Measurements from ENCODE around the gene GABRG2. TPM values are rescaled to one million over a fixed set of nuclear protein-coding genes. Genes with fewer than 3 reads are reported as not detected.

GABRG2 gene
- total RNA-seq, 5 donors from 2014 or later (not counting 1 experiment from before 2014, with no cell fraction given) = 2.2 TPM; not detected in 4

DNA sequence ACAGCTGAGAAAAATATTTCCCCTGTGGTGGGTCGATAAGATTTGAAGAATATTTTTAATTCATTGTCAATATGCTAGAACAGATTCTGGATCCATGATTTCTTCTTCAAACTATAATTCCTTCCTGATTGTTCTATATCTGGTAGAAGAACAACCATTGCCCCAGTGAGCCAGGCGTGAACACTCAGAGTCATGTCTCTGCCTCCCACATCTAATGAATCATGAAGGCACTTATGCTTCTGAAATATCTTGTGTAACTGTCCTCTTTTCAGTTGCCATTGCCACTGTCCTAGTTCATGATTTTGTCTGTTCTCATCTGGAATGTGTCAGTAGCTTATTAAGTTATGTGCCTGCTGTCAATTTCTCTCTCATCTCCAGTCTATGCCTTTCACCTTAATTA is 40.0 kb downstream of the GABRG2 start:
- H3K27ac Mint-ChIP-seq = no peak overlapping the region
- ATAC-seq (replicated peaks in 1 of 4) = no peak

DNA sequence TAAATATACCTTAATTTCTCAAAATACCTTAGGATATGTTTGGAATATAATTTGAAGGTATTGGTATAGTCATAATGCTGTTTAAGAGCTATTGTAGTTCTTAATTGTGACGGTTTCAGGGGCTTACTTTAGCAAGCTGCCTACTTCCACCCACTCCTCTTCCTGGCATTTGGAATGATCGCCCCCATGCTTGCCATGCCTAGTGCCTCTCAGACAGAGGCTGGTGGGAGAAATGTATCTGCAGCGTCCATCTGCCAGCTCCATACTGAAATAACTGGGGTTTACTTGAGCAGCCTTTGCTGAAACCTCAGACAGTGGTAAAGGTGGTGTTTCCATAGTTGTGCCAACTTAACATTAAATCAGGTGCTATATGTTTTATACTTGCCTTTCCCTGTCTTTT is 52.2 kb downstream of the GABRG2 start:
- Mint-ChIP-seq H3K36me3 (no peaks in the 10 kb centered on the region), H3K27me3 (no peaks in the 10 kb centered on the region), H3K4me3 (no peak overlapping the region), H3K9me3 (peaks cover 7 to 18% (median 12%) of the 10 kb centered on the region in 3 donors), H3K4me1 (no peaks in the 10 kb centered on the region), H3K27ac (no peak overlapping the region)
- Histone ChIP-seq H3K4me3 (ENCODE audit: control insufficient read depth in 1 of 2, extremely low read depth in 1 of 2, low read length in 1 of 2) (no peak overlapping the region), H3K9me3 (no peaks in the 10 kb centered on the region), H3K36me3 (ENCODE audit: control insufficient read depth in 2 of 2, extremely low read depth in 1 of 2, insufficient read depth in 1 of 2, low read length in 1 of 2) (no peaks in the 10 kb centered on the region), H3K4me1 (ENCODE audit: control insufficient read depth in 1 of 2, extremely low read depth in 1 of 2, insufficient read depth in 2 of 2, low read length in 2 of 2) (no peaks in the 10 kb centered on the region), H3K27me3 (replicated peaks in 1 of 2; ENCODE audit: control insufficient read depth in 2 of 2, extremely low read depth in 1 of 2, insufficient read depth in 2 of 2, low read length in 1 of 2) (no peaks in the 10 kb centered on the region), H3K27ac (ENCODE audit: low read length) (no peak overlapping the region)
- DNase-seq (no peak), ATAC-seq (replicated peaks in 1 of 4) (no peak)
- no CpG with 5 or more reads among the region's 3 CpGs for WGBS (ENCODE audit: insufficient coverage)
- ChIA-PET CTCF (no interaction called here), POLR2A (interaction anchor here in 1 of 2 donors (0.6 kb wide), 1 partner anchor 23 kb away, joined by 3 read pairs; no protein-coding TSS in a partner anchor)

More for the DNA sequence above, 40.0 kb downstream of the GABRG2 start:
- H3K4me3 Mint-ChIP-seq = no peak overlapping the region
- ChIA-PET POLR2A (no interaction called here), CTCF (no interaction called here)
- no peak overlapping the region for H3K27ac ChIP-seq (ENCODE audit: low read length)
- H3K36me3 ChIP-seq (ENCODE audit: control insufficient read depth in 2 of 2, extremely low read depth in 1 of 2, insufficient read depth in 1 of 2, low read length in 1 of 2) = no peaks in the 10 kb centered on the region
- H3K4me3 ChIP-seq (ENCODE audit: control insufficient read depth in 1 of 2, extremely low read depth in 1 of 2, low read length in 1 of 2) = no peak overlapping the region
- H3K27me3 ChIP-seq (replicated peaks in 1 of 2; ENCODE audit: control insufficient read depth in 2 of 2, extremely low read depth in 1 of 2, insufficient read depth in 2 of 2, low read length in 1 of 2) = no peaks in the 10 kb centered on the region
- H3K27me3 Mint-ChIP-seq = no peaks in the 10 kb centered on the region
- H3K4me1 ChIP-seq (ENCODE audit: control insufficient read depth in 1 of 2, extremely low read depth in 1 of 2, insufficient read depth in 2 of 2, low read length in 2 of 2) = no peaks in the 10 kb centered on the region
- no peaks in the 10 kb centered on the region for H3K4me1 Mint-ChIP-seq
- no peak for DNase-seq
- peaks cover 4 to 21% (median 14%) of the 10 kb centered on the region in 3 donors for H3K9me3 Mint-ChIP-seq
- WGBS (ENCODE audit: insufficient coverage) = no CpG with 5 or more reads among the region's 2 CpGs
- no peaks in the 10 kb centered on the region for H3K36me3 Mint-ChIP-seq
- H3K9me3 ChIP-seq = no peaks in the 10 kb centered on the region

- Histone ChIP-seq H3K4me1 (ENCODE audit: control insufficient read depth in 1 of 2, extremely low read depth in 1 of 2, insufficient read depth in 2 of 2, low read length in 2 of 2) (no peaks in the 10 kb centered on the region), H3K9me3 (no peaks in the 10 kb centered on the region), H3K27ac (ENCODE audit: low read length) (no peak overlapping the region), H3K27me3 (replicated peaks in 1 of 2; ENCODE audit: control insufficient read depth in 2 of 2, extremely low read depth in 1 of 2, insufficient read depth in 2 of 2, low read length in 1 of 2) (no peaks in the 10 kb centered on the region), H3K36me3 (ENCODE audit: control insufficient read depth in 2 of 2, extremely low read depth in 1 of 2, insufficient read depth in 1 of 2, low read length in 1 of 2) (no peaks in the 10 kb centered on the region), H3K4me3 (ENCODE audit: control insufficient read depth in 1 of 2, extremely low read depth in 1 of 2, low read length in 1 of 2) (no peak overlapping the region)
- H3K36me3 Mint-ChIP-seq = no peaks in the 10 kb centered on the region
- H3K9me3 Mint-ChIP-seq = peaks cover 7 to 13% (median 8%) of the 10 kb centered on the region in 3 donors
- H3K4me1 Mint-ChIP-seq = no peaks in the 10 kb centered on the region
- no CpG with 5 or more reads among the region's 2 CpGs for WGBS (ENCODE audit: insufficient coverage)
- H3K27ac Mint-ChIP-seq = no peak overlapping the region
- H3K4me3 Mint-ChIP-seq = no peak overlapping the region
- CTCF ChIA-PET = no interaction called here
- DNase-seq = no peak
- ATAC-seq (replicated peaks in 1 of 4) = no peak
- no peaks in the 10 kb centered on the region for H3K27me3 Mint-ChIP-seq
- POLR2A ChIA-PET = no interaction called here
Measured at GRCh38 chr5:162128117-162128516, 60.5 kb downstream of the GABRG2 start.

DNA sequence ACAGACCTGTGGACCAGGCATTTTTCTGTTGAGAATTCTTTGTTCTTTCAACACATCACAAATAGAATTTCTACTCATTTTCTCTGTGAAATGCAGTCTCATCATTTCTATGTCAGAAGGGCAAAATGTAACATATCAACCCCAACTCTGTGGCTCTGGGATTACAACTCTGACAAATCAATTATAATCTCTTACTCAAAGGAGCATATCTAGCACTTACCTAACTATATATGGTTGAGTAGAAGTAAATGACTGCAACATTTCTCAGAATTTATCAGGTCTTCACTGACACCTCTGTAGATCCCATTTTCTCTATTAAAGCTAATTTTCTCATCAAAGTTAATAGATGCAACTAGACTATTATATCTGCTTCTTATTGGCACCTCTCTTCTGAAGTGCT is 64.8 kb downstream of the GABRG2 start:
- DNase-seq (no peak), ATAC-seq (replicated peaks in 1 of 4) (no peak)
- no peaks in the 10 kb centered on the region for H3K9me3 ChIP-seq
- CTCF ChIA-PET = no interaction called here
- POLR2A ChIA-PET = no interaction called here
- H3K36me3 ChIP-seq (ENCODE audit: control insufficient read depth in 2 of 2, extremely low read depth in 1 of 2, insufficient read depth in 1 of 2, low read length in 1 of 2) = no peaks in the 10 kb centered on the region
- H3K27me3 ChIP-seq (replicated peaks in 1 of 2; ENCODE audit: control insufficient read depth in 2 of 2, extremely low read depth in 1 of 2, insufficient read depth in 2 of 2, low read length in 1 of 2) = no peaks in the 10 kb centered on the region
- Mint-ChIP-seq H3K9me3 (peaks cover 3 to 15% (median 12%) of the 10 kb centered on the region in 3 donors), H3K4me1 (no peaks in the 10 kb centered on the region), H3K36me3 (no peaks in the 10 kb centered on the region), H3K4me3 (no peak overlapping the region), H3K27me3 (no peaks in the 10 kb centered on the region), H3K27ac (no peak overlapping the region)
- H3K4me3 ChIP-seq (ENCODE audit: control insufficient read depth in 1 of 2, extremely low read depth in 1 of 2, low read length in 1 of 2) = no peak overlapping the region
- no peaks in the 10 kb centered on the region for H3K4me1 ChIP-seq (ENCODE audit: control insufficient read depth in 1 of 2, extremely low read depth in 1 of 2, insufficient read depth in 2 of 2, low read length in 2 of 2)
- no peak overlapping the region for H3K27ac ChIP-seq (ENCODE audit: low read length)

GRCh38 chr5:162139190-162139589 is 71.6 kb downstream of the GABRG2 start:
- Histone ChIP-seq H3K27ac (ENCODE audit: low read length) (no peak overlapping the region), H3K36me3 (ENCODE audit: control insufficient read depth in 2 of 2, extremely low read depth in 1 of 2, insufficient read depth in 1 of 2, low read length in 1 of 2) (no peaks in the 10 kb centered on the region), H3K4me1 (ENCODE audit: control insufficient read depth in 1 of 2, extremely low read depth in 1 of 2, insufficient read depth in 2 of 2, low read length in 2 of 2) (no peaks in the 10 kb centered on the region), H3K27me3 (replicated peaks in 1 of 2; ENCODE audit: control insufficient read depth in 2 of 2, extremely low read depth in 1 of 2, insufficient read depth in 2 of 2, low read length in 1 of 2) (no peaks in the 10 kb centered on the region), H3K9me3 (no peaks in the 10 kb centered on the region), H3K4me3 (ENCODE audit: control insufficient read depth in 1 of 2, extremely low read depth in 1 of 2, low read length in 1 of 2) (no peak overlapping the region)
- Mint-ChIP-seq H3K4me1 (no peaks in the 10 kb centered on the region), H3K27ac (no peak overlapping the region), H3K4me3 (no peak overlapping the region), H3K36me3 (no peaks in the 10 kb centered on the region), H3K27me3 (no peaks in the 10 kb centered on the region), H3K9me3 (peaks cover 10 to 16% (median 11%) of the 10 kb centered on the region in 3 donors)
- ATAC-seq (replicated peaks in 1 of 4) (no peak), DNase-seq (no peak)
- CTCF ChIA-PET = no interaction called here
- WGBS (ENCODE audit: insufficient coverage) = 80% methylated on average over 3 of the region's 3 CpGs
- POLR2A ChIA-PET = no interaction called here

GRCh38 chr5:162154242-162154641 is 86.7 kb downstream of the GABRG2 start:
- Mint-ChIP-seq H3K4me3 (no peak overlapping the region), H3K36me3 (no peaks in the 10 kb centered on the region), H3K4me1 (no peaks in the 10 kb centered on the region), H3K27me3 (no peaks in the 10 kb centered on the region), H3K27ac (no peak overlapping the region), H3K9me3 (peaks cover 0 to 4% (median 3%) of the 10 kb centered on the region in 3 donors)
- no peak overlapping the region for H3K4me3 ChIP-seq (ENCODE audit: control insufficient read depth in 1 of 2, extremely low read depth in 1 of 2, low read length in 1 of 2)
- no peak overlapping the region for H3K27ac ChIP-seq (ENCODE audit: low read length)
- WGBS (ENCODE audit: insufficient coverage) = no CpG with 5 or more reads among the region's 1 CpG
- DNase-seq = no peak
- no peaks in the 10 kb centered on the region for H3K9me3 ChIP-seq
- CTCF ChIA-PET = interaction anchor here in 1 of 2 donors (0.7 kb wide), 1 partner anchor 8 kb away, joined by 4 read pairs; no protein-coding TSS in a partner anchor
- no peak for ATAC-seq (replicated peaks in 1 of 4)
- POLR2A ChIA-PET = interaction anchor here in 1 of 2 donors (0.5 kb wide), 1 partner anchor 407 kb away, joined by 3 read pairs; no protein-coding TSS in a partner anchor
- no peaks in the 10 kb centered on the region for H3K36me3 ChIP-seq (ENCODE audit: control insufficient read depth in 2 of 2, extremely low read depth in 1 of 2, insufficient read depth in 1 of 2, low read length in 1 of 2)
- no peaks in the 10 kb centered on the region for H3K27me3 ChIP-seq (replicated peaks in 1 of 2; ENCODE audit: control insufficient read depth in 2 of 2, extremely low read depth in 1 of 2, insufficient read depth in 2 of 2, low read length in 1 of 2)
- no peaks in the 10 kb centered on the region for H3K4me1 ChIP-seq (ENCODE audit: control insufficient read depth in 1 of 2, extremely low read depth in 1 of 2, insufficient read depth in 2 of 2, low read length in 2 of 2)

GRCh38 chr5:162160401-162160800 is 92.8 kb downstream of the GABRG2 start:
- H3K27ac Mint-ChIP-seq = no peak overlapping the region
- H3K4me3 Mint-ChIP-seq = no peak overlapping the region
- ATAC-seq (replicated peaks in 1 of 4) = no peak

More at GRCh38 chr5:162160401-162160800, 92.8 kb downstream of the GABRG2 start:
- Mint-ChIP-seq H3K36me3 (no peaks in the 10 kb centered on the region), H3K27me3 (no peaks in the 10 kb centered on the region), H3K4me1 (no peaks in the 10 kb centered on the region), H3K9me3 (peaks cover 3 to 14% (median 11%) of the 10 kb centered on the region in 3 donors)
- no peak overlapping the region for H3K4me3 ChIP-seq (ENCODE audit: control insufficient read depth in 1 of 2, extremely low read depth in 1 of 2, low read length in 1 of 2)
- POLR2A ChIA-PET = no interaction called here
- no peaks in the 10 kb centered on the region for H3K36me3 ChIP-seq (ENCODE audit: control insufficient read depth in 2 of 2, extremely low read depth in 1 of 2, insufficient read depth in 1 of 2, low read length in 1 of 2)
- CTCF ChIA-PET = no interaction called here
- H3K9me3 ChIP-seq = peaks cover 3% of the 10 kb centered on the region
- WGBS (ENCODE audit: insufficient coverage) = 45% methylated on average over 2 of the region's 2 CpGs
- no peaks in the 10 kb centered on the region for H3K4me1 ChIP-seq (ENCODE audit: control insufficient read depth in 1 of 2, extremely low read depth in 1 of 2, insufficient read depth in 2 of 2, low read length in 2 of 2)
- DNase-seq = no peak
- H3K27ac ChIP-seq (ENCODE audit: low read length) = no peak overlapping the region
- no peaks in the 10 kb centered on the region for H3K27me3 ChIP-seq (replicated peaks in 1 of 2; ENCODE audit: control insufficient read depth in 2 of 2, extremely low read depth in 1 of 2, insufficient read depth in 2 of 2, low read length in 1 of 2)
